Measurements from ENCODE around the gene ADSL.
"Not testable (repeated sequence)": the region's sequence is repeated elsewhere in the genome, so short reads cannot be mapped to it uniquely, and the experiment has no call there.

ADSL gene

GRCh38 chr22:40376149-40376548 is 29.8 kb downstream of the ADSL start:
- no peak for DNase-seq (ENCODE audit: extremely low read depth, insufficient read length)
- TF ChIP-seq CTCF (IDR thresholded peaks at IDR 0.05; ENCODE audit: insufficient read depth, low read length, poor library complexity, severe bottlenecking), result no peak
- Histone ChIP-seq H3K36me3 (ENCODE audit: control insufficient read depth, insufficient read depth, low read length) (peaks cover 4% of the 10 kb centered on the region), H3K4me3 (replicated peaks; ENCODE audit: low read depth, low read length) (no peak overlapping the region), H3K27me3 (replicated peaks; ENCODE audit: control insufficient read depth, insufficient read depth, low read length) (no peaks in the 10 kb centered on the region)

GRCh38 chr22:40377931-40378330 is 31.6 kb downstream of the ADSL start:
- Histone ChIP-seq H3K27me3 (replicated peaks; ENCODE audit: control insufficient read depth, insufficient read depth, low read length) (no peaks in the 10 kb centered on the region), H3K4me3 (replicated peaks; ENCODE audit: low read depth, low read length) (no peak overlapping the region), H3K36me3 (ENCODE audit: control insufficient read depth, insufficient read depth, low read length) (peaks cover 4% of the 10 kb centered on the region)
- TF ChIP-seq CTCF (IDR thresholded peaks at IDR 0.05; ENCODE audit: insufficient read depth, low read length, poor library complexity, severe bottlenecking), result no peak
- DNase-seq (ENCODE audit: extremely low read depth, insufficient read length), result no peak

- not testable (repeated sequence) for DNase-seq (ENCODE audit: extremely low read depth, insufficient read length); H3K36me3 ChIP-seq (ENCODE audit: control insufficient read depth, insufficient read depth, low read length); H3K4me3 ChIP-seq (replicated peaks; ENCODE audit: low read depth, low read length); H3K27me3 ChIP-seq (replicated peaks; ENCODE audit: control insufficient read depth, insufficient read depth, low read length)
Observed at GRCh38 chr22:40378448-40378847, 32.1 kb downstream of the ADSL start.

GRCh38 chr22:40381461-40381860 is 35.2 kb downstream of the ADSL start:
- no peak for DNase-seq (ENCODE audit: extremely low read depth, insufficient read length)
- Histone ChIP-seq H3K36me3 (ENCODE audit: control insufficient read depth, insufficient read depth, low read length) (peaks cover 4% of the 10 kb centered on the region), H3K4me3 (replicated peaks; ENCODE audit: low read depth, low read length) (no peak overlapping the region), H3K27me3 (replicated peaks; ENCODE audit: control insufficient read depth, insufficient read depth, low read length) (no peaks in the 10 kb centered on the region)
- TF ChIP-seq CTCF (IDR thresholded peaks at IDR 0.05; ENCODE audit: insufficient read depth, low read length, poor library complexity, severe bottlenecking), result no peak

- no peaks in the 10 kb centered on the region for H3K27me3 ChIP-seq (replicated peaks; ENCODE audit: control insufficient read depth, insufficient read depth, low read length)
- H3K4me3 ChIP-seq (replicated peaks; ENCODE audit: low read depth, low read length), result no peak overlapping the region
- TF ChIP-seq CTCF (IDR thresholded peaks at IDR 0.05; ENCODE audit: insufficient read depth, low read length, poor library complexity, severe bottlenecking), result no peak
- H3K36me3 ChIP-seq (ENCODE audit: control insufficient read depth, insufficient read depth, low read length), result no peaks in the 10 kb centered on the region
- DNase-seq (ENCODE audit: extremely low read depth, insufficient read length), result no peak
Observed at GRCh38 chr22:40383905-40384304, 37.6 kb downstream of the ADSL start.

- DNase-seq (ENCODE audit: extremely low read depth, insufficient read length), result peak; percentile 34
- TF ChIP-seq CTCF (IDR thresholded peaks at IDR 0.05; ENCODE audit: insufficient read depth, low read length, poor library complexity, severe bottlenecking), result no peak
- H3K36me3 ChIP-seq (ENCODE audit: control insufficient read depth, insufficient read depth, low read length), result no peaks in the 10 kb centered on the region
Observed at GRCh38 chr22:40385036-40385782, 38.9 kb downstream of the ADSL start.

More at GRCh38 chr22:40385036-40385782, 38.9 kb downstream of the ADSL start:
- Histone ChIP-seq H3K4me3 (replicated peaks; ENCODE audit: low read depth, low read length) (peak overlapping the region; percentile 23), H3K27me3 (replicated peaks; ENCODE audit: control insufficient read depth, insufficient read depth, low read length) (no peaks in the 10 kb centered on the region)

All from GM06990 (cell line).